ENCODE results near the gene RNF19B. TPM values are rescaled to one million over a fixed set of nuclear protein-coding genes. Genes with fewer than 3 reads are reported as not detected.

Gene RNF19B
- total RNA-seq, 2 donors from 2014 or later: 40.3 to 101 TPM

Other genes with a start within 250 kb of the RNF19B start
- 10 to 100 TPM; 74.2 to 85.5 TPM for gene YARS1, start 147.5 kb downstream of the RNF19B start, total RNA-seq
- gene S100PBP, start 147.2 kb downstream of the RNF19B start, total RNA-seq: 10 to 100 TPM; 24.2 to 30.8 TPM
- gene FNDC5, start 93.9 kb downstream of the RNF19B start, total RNA-seq: 1 to 10 TPM; 2.4 to 5.0 TPM
- under 1 TPM in 1 of 2 donors, not detected in 1; 0.19 TPM for gene HPCA, start 78.3 kb downstream of the RNF19B start, total RNA-seq
- gene TMEM54, start 63.4 kb downstream of the RNF19B start, total RNA-seq: 10 to 100 TPM; 33.5 to 36.0 TPM
- 10 to 100 TPM; 82.4 to 83.9 TPM for gene AK2, start 72.1 kb upstream of the RNF19B start, total RNA-seq
- gene AZIN2, start 116.3 kb upstream of the RNF19B start, total RNA-seq: 1 to 10 TPM; 4.0 to 4.7 TPM
- gene TRIM62, start 217.2 kb upstream of the RNF19B start, total RNA-seq: 1 to 10 TPM; 5.0 to 5.2 TPM

Data from posterior vena cava (tissue), 2 donors.